Dedifferentiated amniotic fluid mesenchymal stem cell (primary cell): ENCODE measurements around the gene CMPK1.

ENCODE experiments used
- DNase-seq: peaks from one replicate; pipeline ENCODE4 v3.0.0-alpha.2; 2016; ENCODE audit errors: extremely low spot score

CMPK1 gene

GRCh38 chr1:47395433-47395832 lies 61.8 kb downstream of the CMPK1 start:
- DNase-seq, result no peak

DNA sequence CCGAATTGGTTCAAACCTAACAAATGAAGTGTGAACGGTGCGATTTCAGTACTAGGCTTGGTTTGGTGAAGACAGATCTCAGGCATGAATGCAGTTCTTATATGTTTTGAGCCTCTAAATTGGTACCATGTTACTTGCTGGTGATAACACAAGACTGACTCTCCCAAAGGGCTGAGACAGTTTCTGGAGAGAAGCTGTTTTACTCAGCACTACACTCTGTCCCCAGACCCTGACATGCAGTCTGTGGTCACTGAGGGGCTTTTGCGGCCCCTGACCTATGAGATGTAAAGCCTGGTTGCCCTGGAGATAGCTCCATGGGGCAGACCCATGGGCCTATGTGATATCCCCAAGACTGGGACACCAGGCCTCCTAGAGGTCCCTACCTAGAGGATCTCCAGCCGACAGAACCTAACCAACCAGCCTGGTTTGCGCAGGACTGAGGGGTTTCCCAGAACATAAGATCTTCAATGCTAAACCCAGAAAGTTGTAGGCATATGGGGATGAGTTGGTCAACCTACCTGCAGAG lies 63.1 kb downstream of the CMPK1 start:
- no peak for DNase-seq

DNA sequence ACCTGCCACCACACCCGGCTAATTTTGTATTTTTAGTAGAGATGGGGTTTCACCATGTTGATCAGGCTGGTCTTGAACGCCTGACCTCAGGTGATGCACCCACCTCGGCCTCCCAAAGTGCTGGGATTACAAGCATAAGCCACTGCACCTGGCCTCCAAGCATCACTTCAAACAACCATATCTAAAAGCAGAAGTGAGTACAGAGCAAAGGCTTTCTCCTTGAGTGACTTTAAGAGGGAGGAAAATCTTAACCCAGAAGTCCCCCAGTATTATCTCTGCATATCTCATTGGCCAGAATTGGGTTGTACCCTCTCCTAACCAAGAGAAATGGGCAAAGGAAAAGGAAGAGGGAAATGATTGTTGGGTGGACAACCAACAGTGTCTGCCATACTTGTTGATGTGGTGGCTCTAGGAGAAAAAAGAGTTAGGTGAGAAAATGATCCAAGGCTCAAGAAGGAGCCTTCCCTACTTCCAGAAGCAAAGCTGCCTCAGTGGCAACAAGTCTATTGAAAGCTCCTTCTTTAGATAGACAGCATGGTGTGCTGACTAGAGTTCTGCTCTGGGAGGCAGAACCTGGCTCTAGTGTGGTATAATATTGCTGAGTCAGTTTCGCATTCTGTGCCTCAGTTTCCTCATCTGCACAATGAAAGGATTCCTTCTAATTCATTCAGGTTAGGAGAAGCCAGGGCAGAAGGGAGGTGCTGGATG lies 65.7 kb downstream of the CMPK1 start:
- DNase-seq, result no peak

GRCh38 chr1:47399846-47400155 lies 66.2 kb downstream of the CMPK1 start:
- no peak for DNase-seq

- DNase-seq, result no peak
These were observed 68.2 kb downstream of the CMPK1 start for GRCh38 chr1:47401761-47402160.

- DNase-seq, result no peak
These were observed 69.0 kb downstream of the CMPK1 start for GRCh38 chr1:47402591-47402990.

DNA sequence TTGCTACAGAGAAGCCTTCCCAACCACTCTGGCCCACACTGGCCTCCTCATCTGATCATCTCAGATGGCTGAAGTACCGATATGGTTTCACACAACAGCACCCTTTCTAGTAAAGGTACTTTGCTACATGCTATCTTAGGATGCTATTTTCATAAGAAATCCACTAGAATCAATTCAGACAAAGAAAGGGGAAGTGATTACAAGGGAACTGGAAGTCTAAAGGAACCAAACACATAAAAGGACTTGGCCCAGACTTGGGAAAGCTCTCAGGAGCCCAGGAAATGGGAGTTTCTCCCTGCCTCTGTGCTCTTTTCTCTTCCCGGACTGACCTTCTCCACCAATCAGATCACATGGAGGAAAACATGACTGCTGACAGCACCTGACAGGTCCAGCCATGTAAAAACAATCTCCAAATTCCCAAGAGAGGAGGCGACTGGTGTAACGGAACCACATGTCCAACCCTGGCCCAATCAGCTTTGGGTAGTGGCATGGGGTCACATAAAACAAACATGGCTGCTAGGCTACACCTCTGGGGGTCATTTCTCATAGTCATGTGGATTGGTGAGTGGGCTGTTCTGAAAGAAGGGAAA lies 69.8 kb downstream of the CMPK1 start:
- DNase-seq, result no peak

GRCh38 chr1:47405697-47406096 lies 72.1 kb downstream of the CMPK1 start:
- DNase-seq, result no peak

DNA sequence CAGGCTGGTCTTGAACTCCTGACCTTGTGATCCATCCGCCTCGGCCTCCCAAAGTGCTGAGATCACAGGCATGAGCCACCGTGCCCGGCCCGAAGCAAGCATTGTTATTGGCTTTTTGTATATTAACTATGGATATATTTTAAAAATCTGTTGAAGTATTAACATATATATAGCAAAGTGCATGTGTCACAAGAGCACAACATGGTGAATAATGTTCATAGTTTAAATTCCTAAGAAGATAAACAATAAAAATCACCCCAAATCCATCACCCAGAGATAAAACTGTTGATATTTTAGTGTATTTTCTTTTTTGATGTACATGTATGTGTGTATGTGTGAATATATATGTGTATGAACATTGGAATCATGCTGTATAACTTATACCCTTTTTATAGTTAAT lies 73.4 kb downstream of the CMPK1 start:
- DNase-seq, result no peak

DNA sequence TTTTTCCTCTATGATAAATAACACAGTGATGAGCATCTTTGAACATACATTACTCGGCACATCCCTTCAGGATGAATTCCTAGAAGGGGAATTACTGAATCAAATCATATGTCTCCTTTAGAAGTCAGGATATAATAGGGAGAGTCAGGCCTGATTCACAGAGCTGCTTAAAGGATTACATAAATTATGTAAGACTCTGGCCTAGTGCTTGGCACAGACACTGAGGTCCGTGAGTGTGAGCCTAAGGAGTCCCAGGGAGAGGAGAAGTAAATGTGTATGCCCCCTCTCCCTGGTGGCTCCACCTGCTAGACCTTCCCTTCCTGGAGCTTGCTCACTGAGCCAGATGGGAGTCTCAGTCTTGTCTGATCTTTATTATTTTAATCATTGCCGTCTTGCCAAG lies 73.9 kb downstream of the CMPK1 start:
- DNase-seq, result no peak

GRCh38 chr1:47409311-47410067 lies 75.9 kb downstream of the CMPK1 start:
- DNase-seq, result peak; percentile 89

DNA sequence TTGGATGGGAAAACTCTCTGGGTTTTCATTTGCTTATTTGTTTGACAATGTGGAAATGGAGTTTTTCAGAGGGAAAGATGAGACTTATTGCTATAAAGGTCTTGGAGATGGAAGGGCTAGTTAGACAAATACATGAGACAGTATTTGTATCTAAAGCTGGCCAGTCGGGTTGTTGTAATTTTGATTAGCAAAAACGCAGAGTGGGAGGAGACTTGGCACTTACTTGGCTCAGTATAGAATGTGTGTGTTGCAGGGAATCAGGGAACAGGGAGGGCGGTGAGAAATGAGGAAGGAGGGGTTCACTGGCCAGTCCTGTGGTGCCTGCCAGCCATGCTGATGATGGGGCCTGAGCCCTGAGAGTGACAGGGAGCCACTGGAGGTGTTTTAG lies 76.5 kb downstream of the CMPK1 start:
- no peak for DNase-seq

DNA sequence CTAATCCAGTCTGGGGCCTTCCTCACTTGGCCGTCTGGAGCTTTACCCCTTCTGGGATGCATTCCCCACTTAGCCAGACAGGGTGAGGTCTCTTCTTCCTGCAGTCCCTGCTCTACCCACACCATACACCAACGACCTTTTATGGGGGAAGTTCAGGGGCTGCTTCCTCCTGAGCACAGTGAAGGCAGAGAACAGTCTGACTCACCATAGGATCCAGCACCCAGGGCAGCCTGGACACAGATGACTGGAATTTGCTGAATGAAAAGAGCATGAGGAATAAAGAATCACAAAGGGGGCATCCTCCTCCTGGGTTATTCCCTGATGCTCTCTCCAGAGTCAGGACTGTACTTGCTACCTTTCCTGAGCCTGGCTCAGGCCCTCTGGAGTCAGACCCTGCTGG lies 77.8 kb downstream of the CMPK1 start:
- no peak for DNase-seq

DNA sequence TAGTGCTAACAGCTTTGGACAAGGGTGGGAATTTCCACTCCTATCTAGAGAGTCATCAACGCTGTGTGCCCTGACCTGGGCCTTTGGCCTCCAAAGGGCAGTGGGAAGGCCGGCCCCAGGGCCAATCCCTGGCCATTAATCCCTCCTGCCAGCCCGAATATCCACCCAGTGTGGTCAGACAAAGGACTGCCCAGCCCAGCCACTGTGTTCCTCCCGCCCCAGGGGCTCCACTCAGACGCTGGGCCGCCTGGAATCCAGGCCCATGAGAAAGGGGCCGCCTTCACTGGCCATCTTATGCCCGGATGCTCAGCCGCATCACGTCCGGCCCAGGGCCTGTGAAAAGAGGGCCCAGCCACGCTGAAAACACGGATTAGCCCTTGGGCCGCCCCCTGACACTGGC lies 78.8 kb downstream of the CMPK1 start:
- DNase-seq, result no peak

DNA sequence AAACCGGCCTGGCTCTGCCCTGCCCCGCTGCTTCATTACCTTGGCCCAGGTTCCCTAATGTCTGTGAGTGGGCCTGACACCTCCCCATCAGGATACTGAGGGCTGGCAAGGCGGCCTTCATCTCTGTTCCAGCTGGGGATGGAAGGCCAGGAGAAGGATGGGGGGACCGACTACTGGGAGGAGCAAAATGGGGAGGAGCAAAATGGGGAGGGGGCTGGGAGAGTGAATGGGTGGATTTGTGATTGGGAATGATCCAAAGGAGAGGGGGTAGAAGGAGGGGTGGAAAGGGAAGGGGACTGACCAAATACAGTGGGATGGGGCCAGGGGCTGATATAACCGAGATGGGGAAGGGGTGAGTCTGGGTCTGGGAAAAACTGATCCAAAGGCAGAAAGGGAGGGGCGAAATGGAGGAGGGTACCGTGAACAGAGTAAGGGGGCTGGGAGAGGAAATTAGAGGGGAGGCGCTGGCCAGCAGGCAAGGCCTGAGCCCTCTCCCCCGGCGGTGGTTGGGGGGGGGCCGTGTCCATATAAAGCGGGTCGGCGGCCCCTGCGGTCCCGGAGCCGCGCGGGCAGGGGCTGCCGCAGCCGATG lies 82.2 kb downstream of the CMPK1 start, which contains the start of gene FOXE3:
FOXE3 (plus strand) TSS at position 558 of the 591 bp plus-strand sequence; CDS start at position 589, 31 bp downstream.
- DNase-seq, result no peak

GRCh38 chr1:47416319-47417169 lies 83.0 kb downstream of the CMPK1 start:
- DNase-seq, result no peak

DNA sequence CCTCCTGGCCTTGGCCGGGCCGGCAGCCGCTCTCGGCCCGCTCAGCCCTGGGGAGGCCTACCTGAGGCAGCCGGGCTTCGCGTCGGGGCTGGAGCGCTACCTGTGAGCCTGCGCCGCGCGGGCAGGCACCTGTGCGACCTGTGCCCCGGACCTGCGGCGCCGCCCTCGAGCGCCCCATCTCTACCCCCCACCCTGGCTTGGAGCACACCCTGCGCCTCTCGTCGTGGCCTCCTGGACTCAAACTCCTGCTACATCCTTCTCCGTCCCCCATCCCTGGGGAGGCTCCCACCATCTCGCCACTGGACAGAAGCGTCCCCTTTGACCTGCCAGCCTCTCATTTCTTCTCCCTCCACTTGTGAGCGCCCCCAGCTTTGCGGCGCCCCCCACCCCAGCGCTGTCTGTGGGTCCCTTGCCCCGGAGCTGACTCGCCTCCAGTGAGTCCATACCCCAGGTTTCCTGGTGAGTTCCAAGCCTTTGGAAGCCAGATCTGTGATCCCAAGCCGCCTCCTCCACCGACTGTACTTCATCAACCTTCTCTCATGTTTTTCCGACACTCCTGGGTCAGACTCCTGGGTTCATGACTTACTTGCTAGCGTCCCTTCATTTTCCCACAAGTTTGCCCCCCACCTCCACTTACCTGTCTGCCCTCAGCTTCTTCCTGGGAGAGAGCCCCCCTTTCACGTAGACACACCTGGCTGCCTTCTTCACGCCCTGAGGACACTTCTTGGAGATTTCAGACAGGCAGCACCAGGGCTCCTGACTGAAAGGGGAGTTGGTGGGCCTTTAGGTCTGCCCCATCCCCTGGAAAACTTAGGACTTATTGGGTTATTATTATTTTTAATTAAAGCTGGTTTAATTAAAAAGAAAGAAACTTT lies 83.8 kb downstream of the CMPK1 start:
- DNase-seq, result no peak

- no peak for DNase-seq
These were observed 84.5 kb downstream of the CMPK1 start for GRCh38 chr1:47418122-47418521.

DNA sequence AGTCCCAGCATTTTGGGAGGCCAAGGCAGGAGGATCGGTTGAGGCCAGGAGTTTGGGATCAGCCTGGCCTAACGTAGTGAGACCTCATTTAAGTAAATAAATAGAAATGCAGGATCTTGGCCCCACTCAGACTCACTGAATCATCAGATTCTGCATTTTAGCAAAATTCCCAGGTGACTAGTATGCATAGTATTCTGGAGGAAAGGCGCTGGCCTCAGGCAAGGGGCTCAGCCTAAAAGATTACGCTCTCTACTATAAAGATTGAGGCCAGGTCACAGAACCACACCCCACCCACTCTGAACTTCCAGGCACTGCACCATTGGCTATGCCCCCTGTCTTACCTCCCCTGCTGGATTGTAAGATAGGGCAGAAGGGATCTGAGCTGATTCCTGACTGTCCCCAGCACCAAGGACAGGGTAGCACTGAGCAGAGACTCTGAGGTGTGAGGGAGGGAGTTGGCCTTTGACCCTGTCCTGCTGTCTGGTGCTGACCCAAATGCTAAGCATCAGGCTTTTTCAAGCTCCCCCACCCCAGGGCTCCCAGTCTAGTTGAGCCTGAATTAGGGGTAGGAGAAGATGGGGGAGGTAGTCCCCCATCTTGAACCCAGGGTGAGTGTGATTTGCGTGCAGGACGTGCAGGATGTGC lies 85.2 kb downstream of the CMPK1 start:
- DNase-seq, result no peak

GRCh38 chr1:47420547-47420946 lies 87.0 kb downstream of the CMPK1 start:
- DNase-seq, result no peak
